D721Med (cell line): Measurements from ENCODE around the gene SLC39A11.

Source experiments
- DNase-seq: peaks from one replicate; pipeline ENCODE4 v3.0.0; 2011; ENCODE audit warnings: low spot score; ENCODE audit not compliant: insufficient read length
- FAIRE-seq: peaks from 2 replicates; lab custom pipeline; 2011; peaks lifted over from hg19 to GRCh38; lab: Jason Lieb, UNC
- CTCF ChIP-seq: IDR thresholded peaks from 2 replicates; pipeline ENCODE4 v1.5.1; 2012; ENCODE audit warnings: mild to moderate bottlenecking, control low read depth; ENCODE audit not compliant: insufficient read depth; ENCODE audit errors: missing control alignments

SLC39A11 gene

GRCh38 chr17:73107191-73107590 is 14.7 kb upstream of the SLC39A11 start:
- no peak for TF ChIP-seq CTCF
- no peak for FAIRE-seq
- DNase-seq: no peak

GRCh38 chr17:73105431-73105830 is 12.9 kb upstream of the SLC39A11 start:
- TF ChIP-seq CTCF: no peak
- DNase-seq (no peak), FAIRE-seq (no peak)

GRCh38 chr17:73104450-73104849 is 12.0 kb upstream of the SLC39A11 start:
- DNase-seq (peak; percentile 35), FAIRE-seq (peak; percentile 92)
- TF ChIP-seq CTCF: no peak

- no peak for TF ChIP-seq CTCF
- FAIRE-seq: no peak
- DNase-seq: no peak
These were observed 11.3 kb upstream of the SLC39A11 start for GRCh38 chr17:73103641-73104335.

- FAIRE-seq: no peak
- no peak for DNase-seq
- no peak for TF ChIP-seq CTCF
These were observed 8.5 kb upstream of the SLC39A11 start for GRCh38 chr17:73101031-73101430.

GRCh38 chr17:73100363-73100762 is 7.9 kb upstream of the SLC39A11 start:
- no peak for DNase-seq

More at GRCh38 chr17:73100363-73100762, 7.9 kb upstream of the SLC39A11 start:
- no peak for FAIRE-seq
- no peak for TF ChIP-seq CTCF
